Thymus (tissue), 11 donors: ENCODE measurements around the gene NFU1. TPM values are rescaled to one million over a fixed set of nuclear protein-coding genes. Genes with fewer than 3 reads are reported as not detected.

Source experiments
- DNase-seq, 9 donors: peaks; one replicate each; pipeline ENCODE4 v3.0.0-alpha.2; 2013; ENCODE audit warnings: low spot score in 9 of 9, low read depth in 6 of 9, missing footprints in 1 of 9
- H3K27ac ChIP-seq, 2 donors: one replicate each; pipeline ENCODE4 v1.5.1; 2013; ENCODE audit warnings: control low read depth in 1 of 2, low read depth in 1 of 2, low read length in 1 of 2, mild to moderate bottlenecking in 1 of 2, moderate library complexity in 1 of 2
- H3K27me3 ChIP-seq, 2 donors: one replicate each; pipeline ENCODE4 v1.5.1; 2013; ENCODE audit warnings: low read length in 1 of 2; ENCODE audit not compliant: control insufficient read depth in 2 of 2, insufficient read depth in 1 of 2
- H3K36me3 ChIP-seq, 2 donors: one replicate each; pipeline ENCODE4 v1.5.1; 2013; ENCODE audit warnings: low read length in 1 of 2, mild to moderate bottlenecking in 1 of 2, moderate library complexity in 1 of 2; ENCODE audit not compliant: control insufficient read depth in 2 of 2, insufficient read depth in 2 of 2
- H3K4me1 ChIP-seq, 2 donors: one replicate each; pipeline ENCODE4 v1.5.1; 2013; ENCODE audit warnings: low read length in 2 of 2; ENCODE audit not compliant: control insufficient read depth in 2 of 2, insufficient read depth in 2 of 2
- H3K4me3 ChIP-seq, 2 donors: one replicate each; pipeline ENCODE4 v1.5.1; 2013; ENCODE audit warnings: low read length in 2 of 2, control low read depth in 1 of 2, mild to moderate bottlenecking in 1 of 2
- H3K9me3 ChIP-seq, 2 donors: one replicate each; pipeline ENCODE4 v1.5.1; 2013; ENCODE audit warnings: low read length in 1 of 2, mild to moderate bottlenecking in 1 of 2; ENCODE audit not compliant: control insufficient read depth in 2 of 2, insufficient read depth in 1 of 2
- WGBS: extraction: QIAGEN DNeasy Blood & Tissue Kit; methylation state at CpG from one replicate; pipeline ENCODE4 v1.1.7; 2013; 5-methylcytosine and 5-hydroxymethylcytosine counted together
- polyA plus RNA-seq: library from polyadenylated mRNA; stranded (reverse); fragments of 200-250 nt; gene quantifications from one replicate; pipeline ENCODE4 v1.2.3, GENCODE V29; 2013
- total RNA-seq: library from RNA; stranded (reverse); fragments of 120-200 nt; gene quantifications from one replicate; pipeline ENCODE4 v1.2.4, GENCODE V29; 2013
- donor health status: healthy.

NFU1 gene
- total and polyA plus RNA-seq, 2 donors = 42.8 to 77.2 TPM

DNA sequence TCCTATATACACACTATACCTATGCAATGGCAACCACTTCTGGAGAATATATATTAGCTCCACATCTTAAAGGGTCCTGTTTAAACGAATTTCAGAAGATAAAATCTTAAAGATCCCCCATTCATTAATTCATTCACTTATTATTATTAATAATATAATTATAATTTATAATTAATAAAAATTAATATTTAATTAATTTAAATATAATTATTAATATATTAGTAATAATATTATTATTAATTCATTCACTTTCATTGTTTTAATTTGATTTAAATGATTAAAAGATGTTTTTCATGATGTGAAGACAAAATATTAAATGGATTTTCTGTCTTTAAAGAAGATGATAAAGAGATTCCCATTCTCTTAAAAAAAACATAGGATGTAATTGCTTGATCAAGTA lies 21.1 kb downstream of the NFU1 start:
- H3K4me3 ChIP-seq = no peak overlapping the region
- no peaks in the 10 kb centered on the region for H3K27me3 ChIP-seq
- no peak overlapping the region for H3K27ac ChIP-seq
- no peaks in the 10 kb centered on the region for H3K9me3 ChIP-seq
- H3K36me3 ChIP-seq = peaks cover 0 to 16% of the 10 kb centered on the region in 2 donors
- no peaks in the 10 kb centered on the region for H3K4me1 ChIP-seq
- WGBS = 99% methylated on average over 1 of the region's 1 CpG
- no peak for DNase-seq

DNA sequence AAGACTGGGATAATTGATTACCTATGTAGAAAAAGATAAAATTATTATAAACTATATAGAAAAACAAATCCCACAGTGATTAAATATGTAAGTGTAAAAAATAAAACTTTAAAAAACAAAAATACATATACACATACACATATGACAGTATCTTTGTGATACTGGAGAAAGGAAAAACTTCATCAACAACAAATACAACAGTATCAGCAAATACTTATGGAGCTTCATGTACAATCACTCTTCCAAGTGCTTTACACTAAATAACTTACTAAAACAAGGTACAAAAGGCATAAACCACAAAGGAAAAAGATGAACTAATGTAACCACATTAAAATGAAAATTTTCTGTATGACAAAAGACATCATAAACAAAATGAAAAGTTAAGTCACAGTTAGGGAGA lies 26.1 kb downstream of the NFU1 start:
- DNase-seq = no peak
- H3K36me3 ChIP-seq = peaks cover 0 to 21% of the 10 kb centered on the region in 2 donors
- H3K4me3 ChIP-seq = no peak overlapping the region
- H3K27me3 ChIP-seq = no peaks in the 10 kb centered on the region
- no peaks in the 10 kb centered on the region for H3K9me3 ChIP-seq
- no peaks in the 10 kb centered on the region for H3K4me1 ChIP-seq
- H3K27ac ChIP-seq = no peak overlapping the region

DNA sequence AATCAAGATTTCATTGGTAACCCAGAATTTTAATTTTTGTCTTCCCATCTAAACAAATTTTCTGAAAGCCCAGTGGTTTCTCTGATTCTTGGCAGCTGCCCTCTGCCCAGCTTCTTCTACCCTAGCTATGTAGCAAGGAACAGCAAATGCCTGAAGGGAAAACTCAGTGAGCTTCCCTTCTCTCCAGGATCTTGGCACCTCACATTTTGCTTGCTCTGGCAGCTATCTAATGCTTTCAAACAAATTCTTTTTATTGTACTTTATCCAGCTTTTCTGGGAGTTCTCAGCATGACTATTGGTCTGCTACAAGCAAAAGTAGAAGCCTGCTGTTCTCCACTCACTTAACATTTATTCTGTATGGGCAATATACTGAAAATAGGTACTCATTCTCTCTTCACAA lies 31.9 kb downstream of the NFU1 start:
- Histone ChIP-seq H3K27ac (no peak overlapping the region), H3K9me3 (peaks cover 0 to 3% of the 10 kb centered on the region in 2 donors), H3K4me3 (no peak overlapping the region), H3K27me3 (no peaks in the 10 kb centered on the region), H3K36me3 (peaks cover 10 to 18% of the 10 kb centered on the region in 2 donors), H3K4me1 (no peaks in the 10 kb centered on the region)
- no peak for DNase-seq

DNA sequence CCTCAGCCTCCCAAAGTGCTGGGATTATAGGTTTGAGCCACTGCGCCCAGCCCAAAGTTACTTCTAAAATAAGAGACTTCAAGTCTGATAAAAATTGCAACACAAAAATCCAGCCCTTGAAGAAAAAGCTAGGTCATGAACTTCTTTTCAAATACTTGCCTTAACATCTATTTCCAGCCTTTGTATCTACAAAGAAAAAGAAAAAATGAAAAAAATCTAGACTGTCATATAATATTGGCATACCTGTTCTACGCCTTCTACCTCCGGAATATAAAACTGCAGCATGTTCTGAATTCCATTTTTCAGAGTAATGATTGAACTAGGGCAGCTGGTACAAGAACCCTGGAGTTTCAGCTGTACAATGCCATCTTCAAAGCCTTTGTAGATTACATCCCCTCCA lies 37.1 kb downstream of the NFU1 start:
- Histone ChIP-seq H3K36me3 (peaks cover 10 to 24% of the 10 kb centered on the region in 2 donors), H3K4me3 (no peak overlapping the region), H3K4me1 (no peaks in the 10 kb centered on the region), H3K9me3 (peaks cover 0 to 3% of the 10 kb centered on the region in 2 donors), H3K27me3 (no peaks in the 10 kb centered on the region), H3K27ac (no peak overlapping the region)
- WGBS = over 99% methylated on average over 3 of the region's 3 CpGs
- no peak for DNase-seq

DNA sequence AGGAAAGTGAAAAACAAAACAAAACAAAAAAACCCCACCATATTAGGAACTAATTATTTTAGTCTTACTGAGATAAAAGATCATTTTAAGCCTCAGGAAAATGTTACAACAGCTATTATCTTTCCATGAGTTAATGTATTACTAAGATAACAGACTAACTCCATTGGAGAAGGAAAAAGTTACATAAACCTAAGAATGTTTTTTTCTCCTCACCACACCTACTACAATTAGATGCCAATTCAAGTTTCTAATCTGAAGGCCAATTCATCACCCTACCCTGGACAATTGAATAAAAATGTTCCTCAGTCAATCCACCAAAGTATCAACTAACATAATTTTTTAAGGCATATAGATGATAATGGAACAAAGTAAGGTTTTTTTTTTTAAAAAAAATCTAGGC lies 40.0 kb downstream of the NFU1 start:
- Histone ChIP-seq H3K4me1 (no peaks in the 10 kb centered on the region), H3K4me3 (no peak overlapping the region), H3K36me3 (peaks cover 3 to 20% of the 10 kb centered on the region in 2 donors), H3K27me3 (no peaks in the 10 kb centered on the region), H3K27ac (no peak overlapping the region), H3K9me3 (no peaks in the 10 kb centered on the region)
- DNase-seq = no peak

DNA sequence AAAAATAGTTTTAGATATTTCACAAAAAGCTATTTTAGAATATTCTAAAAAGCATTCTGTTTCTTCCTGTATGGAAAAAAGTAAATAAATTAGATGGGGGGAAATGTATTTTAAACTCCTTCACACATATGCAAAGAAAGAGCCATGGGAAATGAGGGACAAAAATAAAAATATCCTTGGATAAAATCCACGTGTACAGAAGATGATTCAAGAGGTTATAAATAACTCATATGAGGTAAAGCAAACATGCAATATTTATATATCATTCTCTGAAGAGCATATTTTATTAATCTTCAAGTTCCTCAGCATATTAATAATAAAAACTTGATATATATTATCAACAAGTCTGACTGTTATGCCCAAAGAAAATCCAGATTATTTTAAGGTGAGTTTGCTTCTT lies 41.4 kb downstream of the NFU1 start:
- WGBS = 84% methylated on average over 1 of the region's 1 CpG
- H3K36me3 ChIP-seq = peaks cover 0 to 20% of the 10 kb centered on the region in 2 donors

DNA sequence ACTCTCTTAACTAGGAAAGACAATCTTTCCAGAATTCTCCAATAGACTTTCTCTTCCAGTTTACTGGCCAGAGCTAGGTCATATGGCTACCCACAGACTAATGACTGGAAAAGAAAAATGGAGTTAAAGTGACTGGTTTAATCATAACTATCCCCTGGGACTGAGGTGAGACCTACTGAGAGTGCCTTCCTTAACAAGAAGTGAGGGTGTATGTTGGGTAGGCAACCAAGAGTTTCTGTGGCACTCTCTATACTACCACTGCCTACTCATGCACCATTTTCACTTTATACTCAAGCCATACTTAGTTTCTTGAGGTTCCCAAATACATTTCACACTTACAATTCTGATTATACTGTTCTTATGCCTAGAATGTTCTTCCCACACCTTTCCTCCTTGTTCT lies 43.3 kb downstream of the NFU1 start:
- Histone ChIP-seq H3K4me3 (no peak overlapping the region), H3K36me3 (peaks cover 0 to 12% of the 10 kb centered on the region in 2 donors)

More for the DNA sequence above, 41.4 kb downstream of the NFU1 start:
- Histone ChIP-seq H3K4me3 (no peak overlapping the region), H3K27me3 (no peaks in the 10 kb centered on the region), H3K4me1 (no peaks in the 10 kb centered on the region), H3K27ac (no peak overlapping the region), H3K9me3 (no peaks in the 10 kb centered on the region)
- DNase-seq = no peak

DNA sequence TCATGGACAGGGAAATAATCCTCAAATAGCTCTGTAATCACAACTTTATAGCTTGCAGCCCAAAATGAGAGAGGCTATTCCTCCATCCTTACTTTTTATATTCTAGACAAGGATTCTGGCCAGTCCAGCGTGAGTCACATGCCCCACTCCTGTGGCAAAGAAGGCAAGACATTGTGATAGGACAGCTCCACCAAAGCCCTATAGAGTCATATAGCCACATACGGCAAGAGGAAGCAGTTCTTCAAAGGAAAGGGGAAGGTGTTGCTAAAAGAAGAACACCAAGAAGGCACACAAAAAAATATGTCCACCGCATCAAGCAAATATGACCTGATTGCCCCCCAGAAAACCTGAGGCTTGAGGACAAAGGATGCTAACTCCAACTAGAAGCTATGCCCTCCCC lies 46.8 kb downstream of the NFU1 start:
- H3K4me1 ChIP-seq = peaks cover 3 to 5% of the 10 kb centered on the region in 2 donors
- H3K4me3 ChIP-seq = no peak overlapping the region
- WGBS = 41% methylated on average over 3 of the region's 3 CpGs
- peaks cover 0 to 2% of the 10 kb centered on the region in 2 donors for H3K36me3 ChIP-seq
- no peaks in the 10 kb centered on the region for H3K27me3 ChIP-seq
- DNase-seq = peak in 1 of 9 donors; percentile 19
- no peak overlapping the region for H3K27ac ChIP-seq
- no peaks in the 10 kb centered on the region for H3K9me3 ChIP-seq

More for the DNA sequence above, 43.3 kb downstream of the NFU1 start:
- Histone ChIP-seq H3K27me3 (no peaks in the 10 kb centered on the region), H3K9me3 (no peaks in the 10 kb centered on the region), H3K27ac (no peak overlapping the region), H3K4me1 (no peaks in the 10 kb centered on the region)
- no peak for DNase-seq

DNA sequence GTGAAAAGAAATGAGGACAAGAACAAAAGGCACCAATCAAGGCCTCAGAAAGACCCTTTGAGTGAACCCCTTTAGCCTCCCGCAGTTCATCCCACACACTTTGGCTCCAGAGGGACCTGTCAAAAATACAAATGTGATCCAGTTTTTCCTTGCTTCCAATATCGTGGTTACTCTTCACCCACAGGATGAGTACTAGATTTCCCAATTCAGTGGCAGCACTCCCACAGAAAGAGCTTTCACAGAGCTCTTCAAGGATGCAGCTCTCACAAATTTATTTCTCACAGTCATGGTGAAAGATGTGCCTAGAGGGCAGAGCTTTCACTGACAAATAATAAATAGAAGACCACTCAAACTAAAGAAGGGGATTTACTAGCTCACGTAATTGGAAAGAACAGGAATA lies 47.2 kb downstream of the NFU1 start:
- no peak for DNase-seq
- Histone ChIP-seq H3K4me1 (peaks cover 3 to 5% of the 10 kb centered on the region in 2 donors), H3K27ac (no peak overlapping the region), H3K36me3 (peaks cover 0 to 2% of the 10 kb centered on the region in 2 donors), H3K27me3 (no peaks in the 10 kb centered on the region), H3K4me3 (no peak overlapping the region), H3K9me3 (no peaks in the 10 kb centered on the region)
- WGBS = 97% methylated on average over 3 of the region's 3 CpGs

DNA sequence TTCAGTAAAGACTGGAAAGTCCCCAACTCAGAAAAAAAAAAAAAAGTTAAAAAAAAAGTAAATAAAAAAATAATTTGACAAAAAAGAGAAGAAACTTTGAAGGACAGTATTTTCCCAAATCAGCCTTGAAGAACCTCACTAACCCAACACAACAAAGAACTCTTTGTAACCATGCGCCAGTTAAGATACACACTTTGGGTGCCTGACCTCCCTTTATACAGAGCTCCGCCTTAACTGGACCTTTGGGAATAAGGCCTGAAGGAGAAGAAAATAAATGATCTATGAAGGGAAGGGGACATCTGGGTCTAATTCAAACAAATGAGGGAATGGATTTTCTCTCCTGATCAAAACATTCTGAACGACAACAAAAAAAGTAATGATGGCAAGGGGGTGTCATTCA lies 48.0 kb downstream of the NFU1 start:
- 97% methylated on average over 3 of the region's 3 CpGs for WGBS
- H3K4me3 ChIP-seq = no peak overlapping the region
- no peaks in the 10 kb centered on the region for H3K9me3 ChIP-seq
- no peak for DNase-seq
- H3K27ac ChIP-seq = no peak overlapping the region
- peaks cover 3 to 5% of the 10 kb centered on the region in 2 donors for H3K4me1 ChIP-seq
- H3K36me3 ChIP-seq = no peaks in the 10 kb centered on the region
- H3K27me3 ChIP-seq = no peaks in the 10 kb centered on the region
